Suprapubic skin (tissue), 4 donors: ENCODE data around the gene SRRT.

Source experiments
- EP300 ChIP-seq: sonication (generic); formaldehyde crosslinking; IDR thresholded peaks from one replicate; pipeline ENCODE4 v1.6.1; 2017; ENCODE audit warnings: antibody characterized with exemption
- POLR2A ChIP-seq, 2 donors: fragments of 450-650 bp; IDR thresholded peaks; one replicate each; pipeline ENCODE4 v1.6.1; 2017; ENCODE audit warnings: antibody characterized with exemption in 2 of 2, mild to moderate bottlenecking in 2 of 2, moderate library complexity in 2 of 2
- POLR2AphosphoS5 ChIP-seq, 3 donors: sonication (generic); formaldehyde crosslinking; IDR thresholded peaks; one replicate each; pipeline ENCODE4 v1.6.1; 2017; ENCODE audit warnings: antibody characterized with exemption in 3 of 3

DNA sequence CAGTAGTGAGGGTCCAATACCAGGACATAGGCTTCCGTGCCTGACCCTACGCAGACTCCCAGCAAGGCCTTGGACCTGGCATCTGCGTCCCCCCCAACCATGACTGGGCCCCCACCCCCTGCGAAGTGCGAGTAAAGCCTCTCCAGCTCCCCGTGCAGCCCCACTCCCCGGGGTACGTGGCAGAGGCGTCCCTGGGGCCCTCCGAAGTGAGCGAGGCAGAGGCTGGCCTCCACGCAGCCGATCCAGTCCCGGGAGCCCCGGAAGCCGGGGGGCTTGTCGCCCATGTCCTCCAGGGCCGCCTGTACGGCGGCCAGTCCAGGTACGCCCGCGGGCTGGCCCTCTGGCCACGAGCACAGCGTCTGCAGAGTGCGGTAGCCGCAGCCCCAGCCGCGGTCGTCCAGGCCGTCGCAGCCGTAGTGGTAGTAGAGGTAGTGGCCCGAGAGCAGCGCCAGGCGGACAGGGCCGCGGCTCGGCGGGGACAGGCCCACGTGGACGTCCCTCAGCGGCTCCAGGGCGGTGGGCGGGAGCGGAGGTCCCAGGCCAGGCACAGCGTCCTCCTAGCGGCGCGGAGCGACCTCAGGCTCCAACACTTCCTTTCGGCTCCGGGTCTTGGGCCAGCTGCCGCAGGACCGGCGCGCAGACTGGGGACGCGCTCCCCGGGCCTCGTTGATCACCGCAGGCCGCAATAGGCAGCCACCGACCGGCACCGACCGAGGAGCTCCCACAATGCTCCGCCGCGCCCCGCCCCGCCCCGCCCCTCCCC, 14.3 kb downstream of the SRRT start, which contains the start of gene UFSP1:
- TF ChIP-seq POLR2A (IDR thresholded peaks at IDR 0.05) = no peak
- TF ChIP-seq POLR2AphosphoS5 (IDR thresholded peaks at IDR 0.05) = peak in 2 of 3 donors; percentile 8 to 61
- TF ChIP-seq EP300 = no peak
